Uterus (tissue), 2 donors: ENCODE results near the gene DNAJC11.

ENCODE experiments used
- CTCF ChIP-seq, 4 experiments: fragments of 200-600 bp in 2 of 4; fragments of 450-650 bp in 2 of 4; sonication (generic) in 2 of 4; IDR thresholded peaks; one replicate each; pipeline ENCODE4 v1.5.1; 2016 to 2019; ENCODE audit warnings: antibody characterized with exemption in 4 of 4, mild to moderate bottlenecking in 2 of 4, moderate library complexity in 1 of 4
- POLR2A ChIP-seq, 2 donors: fragments of 450-650 bp; IDR thresholded peaks; one replicate each; pipeline ENCODE4 v1.6.1; 2016; ENCODE audit warnings: antibody characterized with exemption in 2 of 2, mild to moderate bottlenecking in 1 of 2, moderate library complexity in 1 of 2

- no peak for TF ChIP-seq CTCF (IDR thresholded peaks at IDR 0.05)
- TF ChIP-seq POLR2A (IDR thresholded peaks at IDR 0.05), result no peak
Measured at GRCh38 chr1:6692956-6693355, 8.7 kb downstream of the DNAJC11 start.
